PFSK-1 (cell line): ENCODE results near the gene SEC11C.

ENCODE experiments used
- POLR2AphosphoS5 ChIP-seq: IDR thresholded peaks from 2 replicates; pipeline ENCODE4 v1.6.1; 2012; ENCODE audit warnings: low read depth, mild to moderate bottlenecking, control low read depth, low read length, moderate library complexity
- REST ChIP-seq, 2 experiments: IDR thresholded peaks; 2 replicates each; pipeline versions ENCODE4 v1.6.1 to v1.8.0; 2011 to 2012; ENCODE audit warnings: low read depth in 2 of 2, low read length in 2 of 2, control low read depth in 1 of 2, inconsistent platforms in 1 of 2, mild to moderate bottlenecking in 1 of 2, moderate library complexity in 1 of 2; ENCODE audit not compliant: insufficient read depth in 1 of 2
- SIN3A ChIP-seq: IDR thresholded peaks from 2 replicates; pipeline ENCODE4 v1.6.1; 2012; ENCODE audit warnings: mild to moderate bottlenecking, low read length, moderate library complexity, borderline replicate concordance; ENCODE audit not compliant: insufficient read depth

- no peak for TF ChIP-seq REST (IDR thresholded peaks at IDR 0.05; ENCODE audit: insufficient read depth in 1 of 2, low read depth in 2 of 2, low read length in 2 of 2)
- TF ChIP-seq POLR2AphosphoS5, result no peak
- TF ChIP-seq SIN3A, result no peak
Measured at GRCh38 chr18:59202258-59202820, 62.7 kb downstream of the SEC11C start.
